Liver (tissue), 9 donors: ENCODE data around the gene GLDN. TPM values are rescaled to one million over a fixed set of nuclear protein-coding genes. Genes with fewer than 3 reads are reported as not detected.

Source experiments
- DNase-seq: peaks from one replicate; pipeline ENCODE4 v3.0.0-alpha.2; 2017; ENCODE audit warnings: low spot score
- H3K27ac ChIP-seq, 2 donors: one replicate each; pipeline ENCODE4 v1.7.0; 2013; ENCODE audit warnings: inconsistent platforms in 2 of 2, low read length in 2 of 2, control low read depth in 1 of 2, low read depth in 1 of 2, mild to moderate bottlenecking in 1 of 2
- H3K27me3 ChIP-seq, 4 donors: one replicate each; pipeline versions ENCODE4 v1.6.1 to v1.7.0; 2013; ENCODE audit warnings: low read length in 3 of 4, inconsistent platforms in 1 of 4, mild to moderate bottlenecking in 1 of 4, moderate library complexity in 1 of 4; ENCODE audit not compliant: control insufficient read depth in 4 of 4, insufficient read depth in 4 of 4
- H3K36me3 ChIP-seq, 4 donors: one replicate each; pipeline versions ENCODE4 v1.6.1 to v1.7.0; 2013; ENCODE audit warnings: low read length in 3 of 4, mild to moderate bottlenecking in 3 of 4, low read depth in 1 of 4, moderate library complexity in 1 of 4; ENCODE audit not compliant: control insufficient read depth in 4 of 4, insufficient read depth in 3 of 4
- H3K4me1 ChIP-seq, 4 donors: one replicate each; pipeline versions ENCODE4 v1.6.1 to v1.7.0; 2013; ENCODE audit warnings: low read length in 3 of 4, mild to moderate bottlenecking in 3 of 4, moderate library complexity in 1 of 4; ENCODE audit not compliant: control insufficient read depth in 4 of 4, insufficient read depth in 4 of 4
- H3K4me3 ChIP-seq, 3 donors: one replicate each; pipeline versions ENCODE4 v1.6.1 to v1.7.0; 2013; ENCODE audit warnings: low read length in 3 of 3, control low read depth in 1 of 3, low read depth in 1 of 3, mild to moderate bottlenecking in 1 of 3
- H3K9ac ChIP-seq, 2 donors: one replicate each; pipeline ENCODE4 v1.7.0; 2013; ENCODE audit warnings: low read length in 2 of 2, mild to moderate bottlenecking in 2 of 2, moderate library complexity in 2 of 2, control low read depth in 1 of 2, low read depth in 1 of 2
- H3K9me3 ChIP-seq, 4 donors: one replicate each; pipeline versions ENCODE4 v1.6.1 to v1.7.0; 2013; ENCODE audit warnings: low read length in 3 of 4; ENCODE audit not compliant: control insufficient read depth in 4 of 4
- EGR1 ChIP-seq, 2 donors: IDR thresholded peaks; 2 replicates each; pipeline ENCODE4 v1.6.1; 2016 to 2018; ENCODE audit warnings: antibody characterized with exemption in 2 of 2, low read depth in 2 of 2
- HNF4A ChIP-seq, 2 donors: conservative IDR thresholded peaks; 2 replicates each; pipeline ENCODE4 v1.6.1; 2016; ENCODE audit warnings: antibody characterized with exemption in 2 of 2, mild to moderate bottlenecking in 2 of 2
- HNF4G ChIP-seq: IDR thresholded peaks from 2 replicates; pipeline ENCODE4 v1.6.1; 2016; ENCODE audit warnings: antibody characterized with exemption
- JUND ChIP-seq, 2 donors: IDR thresholded peaks; 2 replicates each; pipeline ENCODE4 v1.6.1; 2016; ENCODE audit warnings: antibody characterized with exemption in 2 of 2
- NR2F2 ChIP-seq: IDR thresholded peaks from 2 replicates; pipeline ENCODE4 v1.6.1; 2016; ENCODE audit warnings: antibody characterized with exemption
- RAD21 ChIP-seq, 2 donors: IDR thresholded peaks; 2 replicates each; pipeline ENCODE4 v1.6.1; 2016; ENCODE audit warnings: antibody characterized with exemption in 2 of 2, mild to moderate bottlenecking in 2 of 2
- SP1 ChIP-seq: IDR thresholded peaks from 2 replicates; pipeline ENCODE4 v1.6.1; 2018; ENCODE audit warnings: antibody characterized with exemption, mild to moderate bottlenecking
- TAF1 ChIP-seq: conservative IDR thresholded peaks from 2 replicates; pipeline ENCODE4 v1.6.1; 2016; ENCODE audit warnings: antibody characterized with exemption, mild to moderate bottlenecking
- YY1 ChIP-seq: IDR thresholded peaks from 2 replicates; pipeline ENCODE4 v1.6.1; 2016; ENCODE audit warnings: antibody characterized with exemption, mild to moderate bottlenecking
- WGBS: extraction: QIAGEN DNeasy Blood & Tissue Kit; methylation state at CpG from one replicate; pipeline ENCODE4 v1.1.7; 2013; 5-methylcytosine and 5-hydroxymethylcytosine counted together
- polyA plus RNA-seq, 2 donors: library from polyadenylated mRNA; stranded (reverse) in 1 of 2; unstranded in 1 of 2; fragments of 200-250 nt in 1 of 2; fragments of >200 nt in 1 of 2; fragmentation: Nextera tagmentation in 1 of 2; extraction: Ambion mirVana in 1 of 2; gene quantifications; one replicate each; pipeline versions ENCODE4 v1.2.1 to v1.2.3, GENCODE V29; 2013 to 2015
- total RNA-seq, 2 donors: library from RNA; depleted of rRNA; stranded (reverse); fragments of >200 nt; gene quantifications; one replicate each; pipeline ENCODE4 v1.2.3, GENCODE V29; 2014
- TF ChIP-seq, protein P1 (sequence below): fragments of 150-350 bp; IDR thresholded peaks from 2 replicates; pipeline ENCODE4 v1.5.1; 2017; ENCODE audit warnings: improper control_type of control experiment, low read depth, low read length; ENCODE audit not compliant: missing input control
- TF ChIP-seq, protein P2 (sequence below): IDR thresholded peaks from 2 replicates; pipeline ENCODE4 v1.6.1; 2016; ENCODE audit warnings: antibody characterized with exemption
- TF ChIP-seq, protein P3 (sequence below): IDR thresholded peaks from 2 replicates; pipeline ENCODE4 v1.6.1; 2016; ENCODE audit warnings: antibody characterized with exemption
- TF ChIP-seq, protein P4 (sequence below): IDR thresholded peaks from 2 replicates; pipeline ENCODE4 v1.6.1; 2016; ENCODE audit warnings: antibody characterized with exemption
- donor health status: healthy.
- donor health status: healthy.
- donor health status: healthy.
- donor health status: healthy.
- donor health status: healthy.

GLDN gene
- total and polyA plus RNA-seq, 4 donors, result 0.15 to 1.4 (median 0.33) TPM

DNA sequence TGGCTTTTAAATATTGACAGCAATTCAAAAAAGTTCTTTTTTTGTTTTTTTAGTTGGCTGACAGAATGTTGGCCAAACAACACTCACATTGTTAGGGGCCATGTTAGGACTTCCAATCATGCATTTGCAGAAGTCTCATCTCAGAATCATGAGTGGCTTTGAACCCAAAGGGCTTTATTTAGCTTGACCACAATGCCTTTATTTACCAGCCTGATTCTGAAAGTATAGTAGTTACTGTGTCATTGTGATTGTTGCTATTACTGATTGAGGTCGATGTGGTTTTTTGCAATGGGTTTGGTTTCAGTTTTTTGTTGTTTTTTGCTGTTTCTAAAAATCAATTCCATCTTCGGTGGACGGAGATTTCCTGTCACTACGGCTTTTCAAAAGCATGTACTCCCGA, 7.2 kb downstream of the GLDN start:
- WGBS, result 51% methylated on average over 5 of the region's 5 CpGs
- no peak overlapping the region for H3K27ac ChIP-seq

DNA sequence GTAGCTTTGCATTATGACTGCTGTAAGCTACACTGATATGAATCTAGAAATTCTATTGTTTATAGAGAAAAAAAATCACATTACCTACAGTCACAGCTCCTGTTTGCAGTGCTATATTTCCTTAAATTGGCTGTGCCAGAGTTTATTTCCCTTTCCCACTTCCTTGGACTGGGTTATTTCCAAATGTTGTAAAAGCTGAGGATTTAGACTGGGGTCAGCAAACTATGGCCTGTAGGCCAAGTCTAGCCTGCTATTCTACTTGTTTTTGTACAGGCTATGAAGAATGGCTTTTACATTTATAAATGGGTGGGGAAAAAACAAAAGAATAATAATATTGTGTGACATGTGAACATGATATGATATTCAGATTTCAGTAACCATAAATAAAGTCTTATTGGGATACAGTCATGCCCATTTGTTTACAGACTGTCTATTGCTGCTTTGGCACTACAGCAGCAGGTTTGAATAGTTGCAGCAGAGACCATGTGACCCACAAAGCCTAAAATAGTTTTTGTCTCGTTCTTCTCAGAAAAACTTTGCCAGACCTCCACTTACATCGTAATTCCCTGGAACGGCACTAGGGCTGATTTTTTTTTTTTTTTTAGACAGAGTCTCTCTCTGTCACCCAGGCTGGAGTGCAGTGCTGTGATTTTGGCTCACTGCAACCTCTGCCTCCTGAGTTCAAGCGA, 7.8 kb downstream of the GLDN start:
- H3K27ac ChIP-seq, result no peak overlapping the region
- no peaks in the 10 kb centered on the region for H3K9me3 ChIP-seq
- H3K9ac ChIP-seq, result no peak overlapping the region
- no peak for DNase-seq
- peak; percentile 26 for TF ChIP-seq NR2F2
- TF ChIP-seq TAF1, result no peak
- H3K36me3 ChIP-seq, result no peaks in the 10 kb centered on the region
- H3K27me3 ChIP-seq, result peaks cover 0 to 2% (median 0%) of the 10 kb centered on the region in 4 donors
- 77% methylated on average over 4 of the region's 4 CpGs for WGBS
- H3K4me3 ChIP-seq, result no peak overlapping the region
- no peaks in the 10 kb centered on the region for H3K4me1 ChIP-seq

More for the DNA sequence above, 7.2 kb downstream of the GLDN start:
- H3K9me3 ChIP-seq, result no peaks in the 10 kb centered on the region
- peaks cover 0 to 2% (median 0%) of the 10 kb centered on the region in 4 donors for H3K27me3 ChIP-seq
- TF ChIP-seq, protein P1, sequence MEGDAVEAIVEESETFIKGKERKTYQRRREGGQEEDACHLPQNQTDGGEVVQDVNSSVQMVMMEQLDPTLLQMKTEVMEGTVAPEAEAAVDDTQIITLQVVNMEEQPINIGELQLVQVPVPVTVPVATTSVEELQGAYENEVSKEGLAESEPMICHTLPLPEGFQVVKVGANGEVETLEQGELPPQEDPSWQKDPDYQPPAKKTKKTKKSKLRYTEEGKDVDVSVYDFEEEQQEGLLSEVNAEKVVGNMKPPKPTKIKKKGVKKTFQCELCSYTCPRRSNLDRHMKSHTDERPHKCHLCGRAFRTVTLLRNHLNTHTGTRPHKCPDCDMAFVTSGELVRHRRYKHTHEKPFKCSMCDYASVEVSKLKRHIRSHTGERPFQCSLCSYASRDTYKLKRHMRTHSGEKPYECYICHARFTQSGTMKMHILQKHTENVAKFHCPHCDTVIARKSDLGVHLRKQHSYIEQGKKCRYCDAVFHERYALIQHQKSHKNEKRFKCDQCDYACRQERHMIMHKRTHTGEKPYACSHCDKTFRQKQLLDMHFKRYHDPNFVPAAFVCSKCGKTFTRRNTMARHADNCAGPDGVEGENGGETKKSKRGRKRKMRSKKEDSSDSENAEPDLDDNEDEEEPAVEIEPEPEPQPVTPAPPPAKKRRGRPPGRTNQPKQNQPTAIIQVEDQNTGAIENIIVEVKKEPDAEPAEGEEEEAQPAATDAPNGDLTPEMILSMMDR, result no peak
- TF ChIP-seq EGR1 (IDR thresholded peaks at IDR 0.05; ENCODE audit: low read depth in 2 of 2) (no peak), YY1 (no peak)
- no peaks in the 10 kb centered on the region for H3K36me3 ChIP-seq
- no peak for DNase-seq
- no peak overlapping the region for H3K9ac ChIP-seq
- H3K4me1 ChIP-seq, result no peaks in the 10 kb centered on the region
- H3K4me3 ChIP-seq, result no peak overlapping the region

DNA sequence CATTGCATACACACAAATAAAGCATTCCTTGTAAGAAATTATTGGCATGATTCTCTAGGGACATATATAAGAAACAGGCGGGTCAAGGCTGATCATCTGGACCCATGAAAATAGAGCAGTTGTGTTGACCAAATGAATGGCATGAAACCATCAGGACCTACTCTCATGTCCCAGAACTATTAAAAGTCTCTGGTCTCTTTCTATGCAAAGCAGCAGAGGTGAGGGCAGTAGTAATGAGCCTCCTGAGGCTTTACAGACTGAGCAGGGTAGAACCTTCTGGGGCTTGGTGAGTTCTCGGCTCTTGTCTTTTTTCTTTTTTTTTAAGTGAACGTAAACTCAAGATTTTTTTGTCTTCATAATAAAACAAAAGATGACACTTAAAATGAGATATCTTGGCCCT, 9.3 kb downstream of the GLDN start:
- Histone ChIP-seq H3K9me3 (no peaks in the 10 kb centered on the region), H3K27me3 (peaks cover 0 to 2% (median 0%) of the 10 kb centered on the region in 4 donors), H3K4me1 (no peaks in the 10 kb centered on the region), H3K36me3 (no peaks in the 10 kb centered on the region), H3K9ac (no peak overlapping the region), H3K27ac (no peak overlapping the region), H3K4me3 (no peak overlapping the region)
- TF ChIP-seq, protein P2, sequence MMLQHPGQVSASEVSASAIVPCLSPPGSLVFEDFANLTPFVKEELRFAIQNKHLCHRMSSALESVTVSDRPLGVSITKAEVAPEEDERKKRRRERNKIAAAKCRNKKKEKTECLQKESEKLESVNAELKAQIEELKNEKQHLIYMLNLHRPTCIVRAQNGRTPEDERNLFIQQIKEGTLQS, result no peak
- TF ChIP-seq, protein P3, sequence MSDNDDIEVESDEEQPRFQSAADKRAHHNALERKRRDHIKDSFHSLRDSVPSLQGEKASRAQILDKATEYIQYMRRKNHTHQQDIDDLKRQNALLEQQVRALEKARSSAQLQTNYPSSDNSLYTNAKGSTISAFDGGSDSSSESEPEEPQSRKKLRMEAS, result no peak
- no peak for TF ChIP-seq NR2F2
- TF ChIP-seq JUND (IDR thresholded peaks at IDR 0.05), result no peak
- TF ChIP-seq HNF4G, result no peak
- 90% methylated on average over 3 of the region's 3 CpGs for WGBS
- no peak for DNase-seq

DNA sequence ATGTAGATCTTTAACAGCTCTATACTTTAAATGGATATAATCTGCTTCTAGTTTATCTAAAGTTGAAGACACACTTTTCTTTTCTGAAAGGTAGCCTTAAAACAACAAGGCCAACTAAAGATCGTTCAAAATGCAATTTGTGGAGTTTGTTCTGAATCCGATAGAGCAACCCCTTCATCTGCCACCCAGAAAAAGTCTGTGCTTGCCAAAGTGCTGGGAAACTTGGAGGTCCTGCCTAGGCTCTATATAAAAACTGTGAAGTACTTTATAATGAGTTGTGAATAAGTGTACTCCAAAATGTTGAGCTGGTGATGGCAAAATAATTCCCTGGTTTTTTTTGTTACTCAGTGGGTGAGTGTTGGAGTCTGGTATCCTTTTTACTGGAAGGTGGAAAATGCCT, 12.5 kb downstream of the GLDN start:
- Histone ChIP-seq H3K27ac (no peak overlapping the region), H3K4me1 (no peaks in the 10 kb centered on the region), H3K9me3 (no peaks in the 10 kb centered on the region), H3K36me3 (no peaks in the 10 kb centered on the region), H3K27me3 (peaks cover 0 to 2% (median 0%) of the 10 kb centered on the region in 4 donors), H3K4me3 (no peak overlapping the region), H3K9ac (no peak overlapping the region)
- TF ChIP-seq HNF4G (no peak), NR2F2 (no peak), EGR1 (IDR thresholded peaks at IDR 0.05; ENCODE audit: low read depth in 2 of 2) (no peak), RAD21 (IDR thresholded peaks at IDR 0.05) (no peak), HNF4A (conservative IDR thresholded peaks at IDR 0.05) (no peak), SP1 (no peak), YY1 (no peak)
- TF ChIP-seq, protein P1, result no peak
- TF ChIP-seq, protein P2, result no peak
- TF ChIP-seq, protein P4, sequence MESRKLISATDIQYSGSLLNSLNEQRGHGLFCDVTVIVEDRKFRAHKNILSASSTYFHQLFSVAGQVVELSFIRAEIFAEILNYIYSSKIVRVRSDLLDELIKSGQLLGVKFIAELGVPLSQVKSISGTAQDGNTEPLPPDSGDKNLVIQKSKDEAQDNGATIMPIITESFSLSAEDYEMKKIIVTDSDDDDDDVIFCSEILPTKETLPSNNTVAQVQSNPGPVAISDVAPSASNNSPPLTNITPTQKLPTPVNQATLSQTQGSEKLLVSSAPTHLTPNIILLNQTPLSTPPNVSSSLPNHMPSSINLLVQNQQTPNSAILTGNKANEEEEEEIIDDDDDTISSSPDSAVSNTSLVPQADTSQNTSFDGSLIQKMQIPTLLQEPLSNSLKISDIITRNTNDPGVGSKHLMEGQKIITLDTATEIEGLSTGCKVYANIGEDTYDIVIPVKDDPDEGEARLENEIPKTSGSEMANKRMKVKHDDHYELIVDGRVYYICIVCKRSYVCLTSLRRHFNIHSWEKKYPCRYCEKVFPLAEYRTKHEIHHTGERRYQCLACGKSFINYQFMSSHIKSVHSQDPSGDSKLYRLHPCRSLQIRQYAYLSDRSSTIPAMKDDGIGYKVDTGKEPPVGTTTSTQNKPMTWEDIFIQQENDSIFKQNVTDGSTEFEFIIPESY, result no peak
- WGBS, result 67% methylated on average over 2 of the region's 2 CpGs
- no peak for DNase-seq
